Measurements from ENCODE around the gene NFATC2. TPM values are rescaled to one million over a fixed set of nuclear protein-coding genes. Genes with fewer than 3 reads are reported as not detected.
A peak's percentile ranks its signal among the peaks of the same experiment; 100 is the strongest.

Gene NFATC2
- total and polyA plus RNA-seq, 9 donors: 2.2 to 9.4 (median 5.1) TPM

- no peak overlapping the region for H3K27ac ChIP-seq
- H3K4me1 ChIP-seq (ENCODE audit: insufficient read depth): peaks cover 4% of the 10 kb centered on the region
- H3K4me3 ChIP-seq: no peak overlapping the region
- no peak for TF ChIP-seq CTCF (IDR thresholded peaks at IDR 0.05)
- intact Hi-C loops (cut with DNase I): no loop called here
- peak in 3 of 5 donors; percentile 15 to 37 (median 30) for DNase-seq
- H3K27me3 ChIP-seq: no peaks in the 10 kb centered on the region
- H3K36me3 ChIP-seq: no peaks in the 10 kb centered on the region
- 45 to 57% (median 50%) methylated on average over 11 of the region's 11 CpGs for WGBS, 3 donors
- H3K9me3 ChIP-seq: no peaks in the 10 kb centered on the region
Measured at GRCh38 chr20:51469578-51470498, 72.7 kb downstream of the NFATC2 start.

GRCh38 chr20:51469046-51469445, 73.5 kb downstream of the NFATC2 start:
- no peak overlapping the region for H3K4me3 ChIP-seq
- peaks cover 4% of the 10 kb centered on the region for H3K4me1 ChIP-seq (ENCODE audit: insufficient read depth)
- intact Hi-C loops (cut with DNase I): no loop called here
- 92 to 94% (median 93%) methylated on average over 6 of the region's 6 CpGs for WGBS, 3 donors
- no peak overlapping the region for H3K27ac ChIP-seq
- peak in 2 of 5 donors; percentile 3 to 17 for DNase-seq
- H3K27me3 ChIP-seq: no peaks in the 10 kb centered on the region
- TF ChIP-seq EP300 (IDR thresholded peaks at IDR 0.05): no peak
- no peak for TF ChIP-seq POLR2A (IDR thresholded peaks at IDR 0.05)
- no peak for TF ChIP-seq CTCF (IDR thresholded peaks at IDR 0.05)
- H3K36me3 ChIP-seq: no peaks in the 10 kb centered on the region
- no peaks in the 10 kb centered on the region for H3K9me3 ChIP-seq

- DNase-seq: peak in 1 of 5 donors; percentile 10
- Histone ChIP-seq H3K27me3 (no peaks in the 10 kb centered on the region), H3K9me3 (no peaks in the 10 kb centered on the region), H3K27ac (no peak overlapping the region), H3K36me3 (no peaks in the 10 kb centered on the region), H3K4me3 (no peak overlapping the region), H3K4me1 (ENCODE audit: insufficient read depth) (peaks cover 4% of the 10 kb centered on the region)
- 94 to 95% (median 94%) methylated on average over 7 of the region's 7 CpGs for WGBS, 3 donors
- intact Hi-C loops (cut with DNase I): no loop called here
- TF ChIP-seq POLR2A (IDR thresholded peaks at IDR 0.05) (no peak), EP300 (IDR thresholded peaks at IDR 0.05) (no peak), CTCF (IDR thresholded peaks at IDR 0.05) (no peak)
Measured at GRCh38 chr20:51468636-51469035, 73.9 kb downstream of the NFATC2 start.

GRCh38 chr20:51467956-51468626, 74.4 kb downstream of the NFATC2 start:
- peak in 1 of 5 donors; percentile 24 for DNase-seq
- Histone ChIP-seq H3K27ac (no peak overlapping the region), H3K9me3 (no peaks in the 10 kb centered on the region), H3K36me3 (no peaks in the 10 kb centered on the region), H3K4me3 (no peak overlapping the region), H3K27me3 (no peaks in the 10 kb centered on the region), H3K4me1 (ENCODE audit: insufficient read depth) (peaks cover 8% of the 10 kb centered on the region)
- WGBS, 3 donors: 79 to 84% (median 83%) methylated on average over 10 of the region's 10 CpGs
- intact Hi-C loops (cut with DNase I): no loop called here
- TF ChIP-seq EP300 (IDR thresholded peaks at IDR 0.05) (no peak), CTCF (IDR thresholded peaks at IDR 0.05) (no peak), POLR2A (IDR thresholded peaks at IDR 0.05) (no peak)
